GM12864 (cell line): Measurements from ENCODE around the gene ANK2.
"Not testable (repeated sequence)": the region's sequence is repeated elsewhere in the genome, so short reads cannot be mapped to it uniquely, and the experiment has no call there.

Experiments used
- DNase-seq: peaks from one replicate; pipeline ENCODE4 v3.0.0-alpha.2; 2011; ENCODE audit warnings: low read depth
- H3K4me3 ChIP-seq: 2 replicates; pipeline ENCODE4 v1.5.1; 2011; ENCODE audit warnings: mild to moderate bottlenecking, low read depth, low read length, control low read depth
- TF ChIP-seq, protein P1 (sequence below): IDR thresholded peaks from 2 replicates; pipeline ENCODE4 v1.5.1; 2011; ENCODE audit warnings: low read depth, mild to moderate bottlenecking, moderate library complexity, low read length, control low read depth, inconsistent platforms; ENCODE audit errors: missing control alignments

ANK2 gene

DNA sequence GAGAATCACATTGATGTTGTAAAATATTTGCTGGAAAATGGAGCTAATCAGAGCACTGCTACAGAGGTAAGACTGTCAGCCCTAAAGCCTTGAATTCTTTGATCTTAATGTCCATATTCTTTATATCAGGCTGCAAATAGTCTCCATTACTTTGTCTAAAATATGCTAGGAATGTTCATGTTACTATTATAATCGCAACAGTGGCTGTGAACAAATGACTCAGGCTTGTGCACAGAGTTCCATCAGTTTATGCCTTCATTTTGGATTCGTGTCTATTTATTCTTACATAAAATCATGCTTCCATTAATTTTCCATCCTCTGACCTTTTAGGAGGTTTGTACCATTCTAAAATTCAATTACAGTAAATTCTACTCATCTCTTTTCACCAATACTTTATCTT is 182.7 kb downstream of the ANK2 start:
- no peak overlapping the region for H3K4me3 ChIP-seq
- no peak for DNase-seq
- TF ChIP-seq, protein P1, sequence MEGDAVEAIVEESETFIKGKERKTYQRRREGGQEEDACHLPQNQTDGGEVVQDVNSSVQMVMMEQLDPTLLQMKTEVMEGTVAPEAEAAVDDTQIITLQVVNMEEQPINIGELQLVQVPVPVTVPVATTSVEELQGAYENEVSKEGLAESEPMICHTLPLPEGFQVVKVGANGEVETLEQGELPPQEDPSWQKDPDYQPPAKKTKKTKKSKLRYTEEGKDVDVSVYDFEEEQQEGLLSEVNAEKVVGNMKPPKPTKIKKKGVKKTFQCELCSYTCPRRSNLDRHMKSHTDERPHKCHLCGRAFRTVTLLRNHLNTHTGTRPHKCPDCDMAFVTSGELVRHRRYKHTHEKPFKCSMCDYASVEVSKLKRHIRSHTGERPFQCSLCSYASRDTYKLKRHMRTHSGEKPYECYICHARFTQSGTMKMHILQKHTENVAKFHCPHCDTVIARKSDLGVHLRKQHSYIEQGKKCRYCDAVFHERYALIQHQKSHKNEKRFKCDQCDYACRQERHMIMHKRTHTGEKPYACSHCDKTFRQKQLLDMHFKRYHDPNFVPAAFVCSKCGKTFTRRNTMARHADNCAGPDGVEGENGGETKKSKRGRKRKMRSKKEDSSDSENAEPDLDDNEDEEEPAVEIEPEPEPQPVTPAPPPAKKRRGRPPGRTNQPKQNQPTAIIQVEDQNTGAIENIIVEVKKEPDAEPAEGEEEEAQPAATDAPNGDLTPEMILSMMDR, result no peak

DNA sequence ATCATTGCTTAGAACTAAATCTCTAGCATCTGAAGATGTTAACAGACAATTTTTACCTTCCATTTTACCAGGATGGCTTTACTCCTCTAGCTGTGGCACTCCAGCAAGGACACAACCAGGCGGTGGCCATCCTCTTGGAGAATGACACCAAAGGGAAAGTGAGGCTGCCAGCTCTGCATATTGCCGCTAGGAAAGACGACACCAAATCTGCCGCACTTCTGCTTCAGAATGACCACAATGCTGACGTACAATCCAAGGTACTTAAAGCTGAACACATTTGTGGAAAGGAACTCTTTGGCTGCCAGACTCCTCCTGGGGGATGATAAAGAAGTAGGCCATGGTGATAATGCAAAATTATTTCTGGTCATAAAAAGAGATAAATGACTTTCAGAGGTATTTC is 187.5 kb downstream of the ANK2 start:
- DNase-seq, result no peak
- H3K4me3 ChIP-seq, result no peak overlapping the region
- TF ChIP-seq, protein P1, result no peak

DNA sequence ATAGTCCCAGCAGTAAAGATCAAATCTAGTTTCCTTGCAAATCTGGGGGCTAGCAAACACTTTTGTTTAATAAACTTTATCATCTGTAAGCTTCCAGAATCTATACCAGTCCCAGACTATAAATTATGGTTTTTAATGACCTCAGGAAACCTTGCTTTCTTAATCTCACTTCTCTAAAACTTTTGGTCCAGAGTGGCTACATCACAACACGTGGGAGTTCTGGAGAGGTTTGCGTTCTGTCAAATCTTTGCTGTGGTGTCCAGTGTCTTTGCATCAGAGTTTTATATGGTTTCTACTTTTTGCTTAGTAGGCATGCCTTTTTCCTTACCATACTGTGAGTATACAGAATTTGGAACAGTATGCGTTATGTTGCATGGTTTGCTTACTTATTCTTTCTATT is 193.9 kb downstream of the ANK2 start:
- no peak for DNase-seq
- H3K4me3 ChIP-seq, result no peak overlapping the region
- TF ChIP-seq, protein P1, result no peak

DNA sequence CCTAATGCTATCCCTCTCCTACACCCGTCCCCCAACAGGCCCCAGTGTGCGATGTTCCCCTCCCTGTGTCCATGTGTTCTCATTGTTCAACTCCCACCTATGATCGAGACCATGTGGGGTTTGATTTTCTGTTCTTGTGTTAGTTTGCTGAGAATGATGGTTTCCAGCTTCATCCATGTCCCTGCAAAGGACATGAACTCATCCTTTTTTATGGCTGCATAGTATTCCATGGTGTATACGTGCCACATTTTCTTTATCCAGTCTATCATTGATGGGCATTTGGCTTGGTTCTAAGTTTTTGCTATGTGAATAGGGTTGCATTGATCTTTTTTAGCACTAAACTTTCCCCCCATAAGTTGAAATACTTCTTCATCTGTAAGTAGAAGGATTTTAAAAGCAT is 195.3 kb downstream of the ANK2 start:
- DNase-seq, H3K4me3 ChIP-seq: not testable (repeated sequence)

DNA sequence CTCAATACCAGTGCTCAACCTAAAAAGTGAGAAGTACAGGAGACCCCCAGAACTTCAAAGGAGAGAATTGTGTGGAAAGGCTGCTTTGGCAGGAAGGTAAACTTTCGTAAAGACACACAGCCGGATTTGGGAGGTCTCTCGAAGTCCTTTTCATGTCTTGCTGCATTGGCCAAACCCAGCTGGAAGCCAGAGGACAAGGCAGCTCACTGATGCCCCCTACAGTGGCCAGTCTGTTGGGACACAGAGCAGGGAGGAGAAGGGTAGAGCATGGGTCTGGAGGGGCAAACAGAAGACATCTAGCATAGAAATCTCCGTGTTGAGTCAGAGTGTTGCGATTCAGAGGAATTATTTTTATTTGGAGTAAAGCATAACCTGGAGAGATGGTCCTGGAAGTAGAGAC is 198.9 kb downstream of the ANK2 start:
- TF ChIP-seq, protein P1, result no peak
- no peak for DNase-seq
- H3K4me3 ChIP-seq, result no peak overlapping the region

DNA sequence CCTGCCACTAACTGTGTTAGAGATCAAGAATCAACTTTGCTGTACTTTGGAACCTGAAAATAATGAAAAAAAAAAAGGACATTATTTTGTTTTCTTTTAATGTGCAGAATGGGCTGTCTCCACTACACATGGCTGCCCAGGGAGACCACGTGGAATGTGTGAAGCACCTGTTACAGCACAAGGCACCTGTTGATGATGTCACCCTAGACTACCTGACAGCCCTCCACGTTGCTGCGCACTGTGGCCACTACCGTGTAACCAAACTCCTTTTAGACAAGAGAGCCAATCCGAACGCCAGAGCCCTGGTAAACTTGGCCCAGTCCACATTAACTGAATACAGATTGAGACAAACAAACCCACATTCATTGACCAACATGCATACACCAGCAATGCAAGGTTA is 206.2 kb downstream of the ANK2 start:
- H3K4me3 ChIP-seq, result no peak overlapping the region
- TF ChIP-seq, protein P1, result no peak
- DNase-seq, result no peak

DNA sequence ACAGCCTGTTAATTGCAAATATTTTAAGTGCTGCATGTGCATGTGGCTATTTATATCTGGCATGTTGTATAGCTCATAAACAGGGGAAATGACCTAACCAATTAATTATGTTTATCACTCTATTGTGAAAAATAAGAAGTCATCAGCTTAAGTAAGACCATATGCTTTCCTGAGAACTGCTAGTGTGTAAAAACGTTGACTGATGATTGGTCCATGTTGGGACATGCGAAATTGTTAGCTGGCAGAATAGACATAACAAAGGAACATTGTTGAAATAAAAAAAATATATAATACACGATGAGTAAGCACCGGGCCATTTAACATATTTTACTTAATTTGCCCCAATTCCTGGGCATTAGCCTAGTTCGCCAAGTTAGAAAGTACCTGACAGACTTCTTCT is 207.5 kb downstream of the ANK2 start:
- no peak for DNase-seq
- no peak overlapping the region for H3K4me3 ChIP-seq
- TF ChIP-seq, protein P1, result no peak

DNA sequence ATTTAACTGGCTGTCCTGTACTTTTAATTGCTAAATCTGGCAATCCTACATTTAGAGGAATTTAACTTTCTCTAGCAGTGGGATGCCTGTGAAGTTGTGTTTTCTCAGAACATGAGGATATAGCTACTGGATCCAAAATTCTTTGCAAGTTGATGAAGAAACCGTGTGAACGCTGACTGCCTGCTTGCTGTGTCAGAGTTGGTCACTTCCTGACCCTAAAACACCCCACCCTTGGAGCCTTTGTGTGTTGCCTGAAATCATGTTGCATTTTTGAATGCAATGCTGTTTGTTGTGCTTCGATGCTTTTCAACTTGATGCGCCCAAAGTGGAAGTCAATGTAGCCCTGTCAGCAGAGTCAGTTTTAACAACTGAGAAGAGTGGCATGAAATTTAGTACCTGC is 211.2 kb downstream of the ANK2 start:
- DNase-seq, result no peak
- TF ChIP-seq, protein P1, result no peak
- H3K4me3 ChIP-seq, result no peak overlapping the region
